Neural progenitor cell (in vitro differentiated cells): ENCODE measurements around the gene OPCML.

Experiments used
- CTCF ChIP-seq: fragments of 200-600 bp; sonication (generic); IDR thresholded peaks from 2 replicates; pipeline ENCODE4 v1.5.1; 2017; ENCODE audit warnings: antibody characterized with exemption, mild to moderate bottlenecking
- EZH2 ChIP-seq: fragments of 200-600 bp; sonication (generic); IDR thresholded peaks from 2 replicates; pipeline ENCODE4 v1.6.1; 2017; ENCODE audit warnings: antibody characterized with exemption, mild to moderate bottlenecking, moderate library complexity
- EZH2phosphoT487 ChIP-seq: fragments of 200-600 bp; sonication (generic); IDR thresholded peaks from 2 replicates; pipeline ENCODE4 v1.6.1; 2017; ENCODE audit warnings: antibody characterized with exemption

- TF ChIP-seq CTCF, result no peak
- TF ChIP-seq EZH2, result no peak
- no peak for TF ChIP-seq EZH2phosphoT487
Observed at GRCh38 chr11:132821499-132821898, 710.8 kb downstream of the OPCML start.
